HFF-Myc (cell line): ENCODE results near the gene PKD2.

Source experiments
- DNase-seq: peaks from one replicate; pipeline ENCODE4 v3.0.0-alpha.2; 2011; ENCODE audit warnings: low read depth; ENCODE audit errors: extremely low read depth
- H3K4me3 ChIP-seq: replicated peaks from 2 replicates; pipeline ENCODE4 v1.5.1; 2011; ENCODE audit warnings: low read depth, mild to moderate bottlenecking, control low read depth, low read length
- CTCF ChIP-seq: IDR thresholded peaks from 2 replicates; pipeline ENCODE4 v1.5.1; 2012; ENCODE audit warnings: mild to moderate bottlenecking, low read depth, low read length, control low read depth; ENCODE audit errors: missing control alignments

Gene PKD2

GRCh38 chr4:88097301-88097700 lies 89.9 kb downstream of the PKD2 start:
- no peak overlapping the region for H3K4me3 ChIP-seq
- DNase-seq = peak; percentile 35
- no peak for TF ChIP-seq CTCF

- no peak overlapping the region for H3K4me3 ChIP-seq
- no peak for DNase-seq
- TF ChIP-seq CTCF = no peak
Measured at GRCh38 chr4:88097781-88098180, 90.3 kb downstream of the PKD2 start.

- no peak for DNase-seq
- no peak for TF ChIP-seq CTCF
- no peak overlapping the region for H3K4me3 ChIP-seq
Measured at GRCh38 chr4:88098993-88099752, 91.7 kb downstream of the PKD2 start.

- no peak for DNase-seq
- H3K4me3 ChIP-seq = no peak overlapping the region
- no peak for TF ChIP-seq CTCF
Measured at GRCh38 chr4:88101165-88101564, 93.7 kb downstream of the PKD2 start.

GRCh38 chr4:88102026-88102425 lies 94.6 kb downstream of the PKD2 start:
- TF ChIP-seq CTCF = no peak
- no peak for DNase-seq
- H3K4me3 ChIP-seq = no peak overlapping the region

GRCh38 chr4:88104902-88105610 lies 97.6 kb downstream of the PKD2 start:
- no peak for TF ChIP-seq CTCF
- peak; percentile 38 for DNase-seq
- no peak overlapping the region for H3K4me3 ChIP-seq
